Small intestine (tissue), 7 donors: Measurements from ENCODE around the gene SLC4A2. TPM values are rescaled to one million over a fixed set of nuclear protein-coding genes. Genes with fewer than 3 reads are reported as not detected.
A peak's percentile ranks its signal among the peaks of the same experiment; 100 is the strongest.

ENCODE experiments used
- DNase-seq, 2 donors: peaks; one replicate each; pipeline versions ENCODE4 v3.0.0 to v3.0.0-alpha.2; 2013
- FAIRE-seq: peaks from 2 replicates; lab custom pipeline; 2012; peaks lifted over from hg19 to GRCh38; lab: Jason Lieb, UNC
- H3K27ac ChIP-seq, 3 donors: one replicate each; pipeline ENCODE4 v1.5.1; 2013; ENCODE audit warnings: low read length in 2 of 3, mild to moderate bottlenecking in 2 of 3, control low read depth in 1 of 3, inconsistent platforms in 1 of 3, low read depth in 1 of 3, moderate library complexity in 1 of 3
- H3K27me3 ChIP-seq, 3 donors: one replicate each; pipeline ENCODE4 v1.6.1; 2013; ENCODE audit warnings: low read length in 3 of 3, inconsistent platforms in 1 of 3; ENCODE audit not compliant: control insufficient read depth in 3 of 3, insufficient read depth in 3 of 3
- H3K36me3 ChIP-seq, 3 donors: one replicate each; pipeline ENCODE4 v1.6.1; 2013; ENCODE audit warnings: low read length in 3 of 3, inconsistent platforms in 1 of 3, low read depth in 1 of 3, mild to moderate bottlenecking in 1 of 3, moderate library complexity in 1 of 3; ENCODE audit not compliant: control insufficient read depth in 3 of 3, insufficient read depth in 2 of 3
- H3K4me1 ChIP-seq, 3 donors: one replicate each; pipeline ENCODE4 v1.6.1; 2013; ENCODE audit warnings: low read length in 2 of 3, inconsistent platforms in 1 of 3, low read depth in 1 of 3, mild to moderate bottlenecking in 1 of 3, moderate library complexity in 1 of 3; ENCODE audit not compliant: control insufficient read depth in 3 of 3, insufficient read depth in 2 of 3
- H3K4me3 ChIP-seq, 3 donors: one replicate each; pipeline ENCODE4 v1.5.1; 2013; ENCODE audit warnings: low read length in 3 of 3, control low read depth in 1 of 3, inconsistent platforms in 1 of 3, low read depth in 1 of 3, mild to moderate bottlenecking in 1 of 3, moderate library complexity in 1 of 3
- H3K9me3 ChIP-seq, 2 donors: one replicate each; pipeline ENCODE4 v1.6.1; 2013; ENCODE audit warnings: low read depth in 1 of 2, low read length in 1 of 2; ENCODE audit not compliant: control insufficient read depth in 2 of 2, insufficient read depth in 1 of 2
- WGBS, 3 donors: extraction: QIAGEN DNeasy Blood & Tissue Kit; methylation state at CpG; one replicate each; pipeline ENCODE4 v1.1.7; 2013; 5-methylcytosine and 5-hydroxymethylcytosine counted together
- polyA plus RNA-seq, 4 donors: library from polyadenylated mRNA; stranded (reverse) in 3 of 4; unstranded in 1 of 4; fragments of 200-250 nt in 3 of 4; fragments of 120-200 nt in 1 of 4; gene quantifications; one replicate each; pipeline versions ENCODE4 v1.2.1 to v1.2.3, GENCODE V29; 2013
- donor health status: healthy with polysubstance abuse.
- donor health status: control.
- donor health status: control.
- donor health status: Bipolar disorder and iron deficiency.
- donor health status: healthy.

The SLC4A2 gene
- polyA plus RNA-seq, 4 donors = 91.5 to 132 (median 103) TPM

DNA sequence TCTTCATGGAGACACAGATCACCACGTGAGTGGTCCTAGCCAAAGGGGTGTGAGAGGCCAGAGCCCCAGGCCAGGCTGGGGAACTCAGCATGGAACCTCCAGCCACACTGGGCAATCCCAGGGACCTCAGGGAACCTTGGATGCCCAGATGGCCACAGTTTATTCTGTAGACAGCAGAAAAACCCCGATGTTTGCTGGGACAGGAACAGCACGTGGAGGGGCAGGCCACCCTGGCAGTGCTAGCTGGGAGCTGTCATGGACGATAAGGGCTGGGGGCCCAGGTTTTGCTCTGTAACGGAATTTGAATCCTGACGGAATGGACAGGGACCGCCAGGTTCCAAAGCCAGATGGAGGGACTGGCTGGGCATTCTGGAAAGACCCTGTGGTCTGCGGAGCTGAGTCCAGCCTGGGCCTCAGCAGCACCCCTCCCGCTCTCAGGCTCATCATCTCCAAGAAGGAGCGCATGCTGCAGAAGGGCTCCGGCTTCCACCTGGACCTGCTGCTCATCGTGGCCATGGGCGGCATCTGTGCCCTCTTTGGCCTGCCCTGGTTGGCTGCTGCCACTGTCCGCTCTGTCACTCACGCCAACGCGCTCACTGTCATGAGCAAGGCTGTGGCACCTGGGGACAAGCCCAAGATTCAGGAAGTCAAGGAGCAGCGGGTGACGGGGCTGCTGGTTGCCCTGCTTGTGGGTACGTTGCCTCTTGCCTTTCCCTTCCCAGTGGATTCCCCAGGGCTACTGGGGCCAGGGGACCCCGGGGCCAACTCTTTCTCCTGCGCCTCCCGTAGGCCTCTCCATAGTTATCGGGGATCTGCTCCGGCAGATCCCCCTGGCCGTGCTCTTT is 15.7 kb downstream of the SLC4A2 start:
- H3K27me3 ChIP-seq = no peaks in the 10 kb centered on the region
- H3K4me3 ChIP-seq = no peak overlapping the region
- DNase-seq = no peak
- H3K9me3 ChIP-seq = no peaks in the 10 kb centered on the region
- no peak for FAIRE-seq
- 91 to 93% (median 92%) methylated on average over 26 of the region's 26 CpGs for WGBS, 3 donors
- peaks cover 3 to 24% (median 6%) of the 10 kb centered on the region in 3 donors for H3K4me1 ChIP-seq
- peaks cover 9 to 95% (median 20%) of the 10 kb centered on the region in 3 donors for H3K36me3 ChIP-seq
- H3K27ac ChIP-seq = no peak overlapping the region

DNA sequence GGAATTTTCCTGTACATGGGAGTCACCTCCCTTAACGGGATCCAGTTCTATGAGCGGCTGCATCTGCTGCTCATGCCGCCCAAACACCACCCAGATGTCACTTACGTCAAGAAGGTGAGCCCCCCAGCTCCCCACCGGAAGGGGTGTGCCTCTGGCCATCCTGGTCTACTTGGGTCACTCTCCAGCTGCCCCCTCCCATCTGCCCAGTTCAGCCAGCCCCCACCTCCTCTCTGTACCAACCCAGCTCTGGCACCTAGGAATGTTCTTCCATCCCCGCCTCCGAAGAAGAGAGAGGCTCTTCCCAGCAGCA is 16.2 kb downstream of the SLC4A2 start:
- Histone ChIP-seq H3K4me3 (no peak overlapping the region), H3K27me3 (no peaks in the 10 kb centered on the region), H3K9me3 (no peaks in the 10 kb centered on the region), H3K36me3 (peaks cover 9 to 90% (median 20%) of the 10 kb centered on the region in 3 donors), H3K4me1 (peaks cover 3 to 24% (median 6%) of the 10 kb centered on the region in 3 donors), H3K27ac (no peak overlapping the region)
- DNase-seq = no peak
- WGBS, 3 donors = 82 to 88% (median 84%) methylated on average over 6 to 7 of the region's 7 CpGs
- FAIRE-seq = no peak

DNA sequence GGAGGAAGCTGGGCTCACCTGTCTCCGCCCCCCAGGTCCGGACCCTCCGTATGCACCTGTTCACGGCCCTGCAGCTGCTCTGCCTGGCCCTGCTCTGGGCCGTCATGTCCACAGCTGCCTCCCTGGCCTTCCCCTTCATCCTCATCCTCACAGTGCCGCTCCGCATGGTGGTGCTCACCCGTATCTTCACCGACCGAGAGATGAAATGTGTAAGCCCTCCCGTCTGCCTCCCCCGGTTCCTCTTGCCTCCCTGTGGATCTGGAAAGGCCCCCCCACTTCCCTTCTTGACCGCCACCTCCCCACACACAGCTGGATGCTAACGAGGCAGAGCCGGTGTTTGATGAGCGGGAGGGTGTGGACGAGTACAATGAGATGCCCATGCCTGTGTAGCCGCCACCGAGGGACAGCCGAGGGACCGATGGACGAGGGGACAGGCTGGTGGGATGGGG is 16.6 kb downstream of the SLC4A2 start:
- H3K27ac ChIP-seq = no peak overlapping the region
- FAIRE-seq = no peak
- H3K4me1 ChIP-seq = peaks cover 3 to 26% (median 6%) of the 10 kb centered on the region in 3 donors
- WGBS, 3 donors = 82 to 87% (median 84%) methylated on average over 22 of the region's 22 CpGs
- no peak for DNase-seq
- no peaks in the 10 kb centered on the region for H3K27me3 ChIP-seq
- peaks cover 9 to 86% (median 20%) of the 10 kb centered on the region in 3 donors for H3K36me3 ChIP-seq
- H3K9me3 ChIP-seq = no peaks in the 10 kb centered on the region
- no peak overlapping the region for H3K4me3 ChIP-seq

DNA sequence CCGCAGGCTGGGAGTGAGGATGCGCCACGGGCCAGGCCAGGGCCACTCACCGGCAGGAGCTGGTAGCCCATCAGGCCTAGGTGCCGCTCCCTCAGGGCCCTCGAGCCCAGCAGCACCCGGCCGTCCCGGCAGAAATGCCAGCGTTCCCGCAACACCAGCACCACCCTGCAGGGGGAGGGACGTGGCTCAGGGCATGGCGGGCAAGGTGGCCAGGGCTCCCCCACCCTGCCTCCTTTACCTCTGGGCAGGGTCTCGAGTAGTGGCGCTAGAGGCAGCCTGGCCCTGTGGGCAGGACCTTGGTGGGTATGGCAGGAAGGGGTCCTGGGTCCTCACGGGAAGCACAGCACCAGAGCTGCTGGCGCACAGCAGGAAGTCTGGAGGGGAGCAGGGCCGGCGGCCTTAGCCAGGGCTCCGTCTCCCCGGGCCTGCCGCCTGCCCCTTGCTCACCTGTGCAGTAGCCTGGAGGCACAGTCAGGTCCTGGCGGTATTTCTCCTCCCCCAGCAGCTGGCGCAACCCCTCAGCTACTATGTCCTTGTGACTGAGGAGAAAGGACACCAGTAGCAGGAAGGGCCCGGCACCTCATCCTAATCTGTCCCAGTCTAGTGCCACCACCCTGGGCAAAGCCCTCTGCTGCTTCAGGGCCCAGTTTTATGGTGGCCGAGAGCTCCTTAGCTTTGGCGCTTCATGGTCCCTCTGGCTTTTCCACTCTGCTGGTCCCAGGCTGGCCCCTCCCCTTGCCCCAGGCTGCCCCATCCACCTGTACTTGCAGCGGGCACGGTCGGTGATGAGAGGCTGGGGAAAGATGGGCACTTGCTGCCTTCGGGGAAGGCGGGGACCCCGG is 17.7 kb downstream of the SLC4A2 start:
- FAIRE-seq (no peak), DNase-seq (no peak)
- peaks cover 3 to 34% (median 7%) of the 10 kb centered on the region in 3 donors for H3K4me1 ChIP-seq
- peak overlapping the region in 1 of 3 donors; percentile 47 for H3K27ac ChIP-seq
- no peaks in the 10 kb centered on the region for H3K9me3 ChIP-seq
- 75 to 77% (median 77%) methylated on average over 30 to 33 of the region's 33 CpGs for WGBS, 3 donors
- H3K4me3 ChIP-seq = no peak overlapping the region
- H3K36me3 ChIP-seq = peaks cover 9 to 82% (median 14%) of the 10 kb centered on the region in 3 donors
- no peaks in the 10 kb centered on the region for H3K27me3 ChIP-seq

DNA sequence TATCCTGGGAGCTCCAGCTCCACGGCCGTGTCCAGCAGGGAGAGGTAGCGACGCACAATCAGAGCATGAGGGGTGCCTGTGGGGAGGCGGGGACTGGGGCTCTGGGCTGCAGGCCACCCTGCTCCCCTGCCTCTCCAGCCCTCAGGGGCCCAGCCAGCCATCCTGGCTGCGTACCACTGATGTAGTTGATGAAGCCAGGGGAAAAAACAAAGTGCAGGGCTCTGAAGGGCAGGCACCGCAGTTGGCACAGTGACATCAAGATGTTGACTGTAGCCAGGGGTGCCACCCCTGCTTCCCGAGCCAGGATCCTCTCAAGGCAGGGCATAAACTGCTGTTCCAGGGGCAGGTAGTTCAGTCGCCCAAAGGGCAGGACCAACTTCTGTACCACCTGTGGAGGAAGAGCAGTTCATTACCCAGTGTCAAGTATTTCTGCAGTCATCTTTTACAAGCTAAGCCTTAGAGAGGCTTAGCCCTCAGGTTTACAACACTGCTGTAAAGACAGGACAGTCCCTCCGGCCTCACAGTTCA is 18.4 kb downstream of the SLC4A2 start:
- 65 to 72% (median 67%) methylated on average over 9 to 10 of the region's 10 CpGs for WGBS, 3 donors
- peak overlapping the region in 1 of 3 donors; percentile 47 for H3K27ac ChIP-seq
- DNase-seq = no peak
- no peaks in the 10 kb centered on the region for H3K9me3 ChIP-seq
- FAIRE-seq = no peak
- H3K36me3 ChIP-seq = peaks cover 9 to 75% (median 13%) of the 10 kb centered on the region in 3 donors
- no peaks in the 10 kb centered on the region for H3K27me3 ChIP-seq
- peaks cover 3 to 41% (median 12%) of the 10 kb centered on the region in 3 donors for H3K4me1 ChIP-seq
- no peak overlapping the region for H3K4me3 ChIP-seq

DNA sequence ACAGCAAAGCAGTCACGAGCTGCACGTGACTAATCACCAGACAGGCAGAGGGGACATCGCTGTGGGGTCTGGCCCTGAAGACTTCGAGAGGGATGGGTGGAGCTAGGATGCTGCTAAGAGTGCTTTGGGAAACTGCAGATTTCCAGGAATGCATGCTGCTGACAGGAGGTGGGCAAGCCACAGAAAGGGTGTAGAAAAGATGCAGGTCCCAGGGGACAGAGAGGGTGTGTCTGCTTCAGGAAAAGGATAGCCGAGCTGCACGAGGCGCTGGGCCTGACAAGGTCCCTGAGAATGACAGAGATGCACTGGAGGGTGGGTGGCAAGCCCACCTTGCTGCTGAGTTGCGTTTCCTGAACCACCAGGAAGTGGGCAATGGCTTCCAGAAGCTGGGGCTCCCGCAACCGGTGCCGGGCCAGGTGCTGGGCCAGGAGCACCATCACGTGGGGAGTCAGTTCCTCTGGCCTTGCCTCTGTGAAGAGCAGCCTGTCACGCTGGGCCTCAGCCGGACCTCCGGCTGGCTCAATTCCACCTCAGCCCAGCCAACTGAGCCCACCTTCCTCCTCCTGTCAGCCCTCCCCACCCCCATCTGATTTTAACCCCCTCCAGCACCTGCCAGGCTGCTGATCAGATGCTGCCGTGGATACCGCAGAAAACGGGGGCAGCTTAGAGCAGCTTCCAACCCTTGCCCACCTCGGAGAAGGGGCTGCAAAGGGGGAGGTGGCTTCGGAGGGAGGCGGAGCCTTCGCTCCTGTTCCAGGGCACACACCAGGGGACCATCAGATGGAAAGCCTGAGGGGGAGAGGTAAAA is 19.0 kb downstream of the SLC4A2 start:
- Histone ChIP-seq H3K27me3 (no peaks in the 10 kb centered on the region), H3K9me3 (no peaks in the 10 kb centered on the region), H3K36me3 (peaks cover 9 to 69% (median 11%) of the 10 kb centered on the region in 3 donors), H3K4me3 (no peak overlapping the region), H3K27ac (peak overlapping the region in 1 of 3 donors; percentile 53), H3K4me1 (peaks cover 3 to 42% (median 12%) of the 10 kb centered on the region in 3 donors)
- FAIRE-seq (no peak), DNase-seq (peak in 1 of 2 donors; percentile 83)
- WGBS, 3 donors = 53 to 66% (median 56%) methylated on average over 18 to 22 of the region's 22 CpGs

DNA sequence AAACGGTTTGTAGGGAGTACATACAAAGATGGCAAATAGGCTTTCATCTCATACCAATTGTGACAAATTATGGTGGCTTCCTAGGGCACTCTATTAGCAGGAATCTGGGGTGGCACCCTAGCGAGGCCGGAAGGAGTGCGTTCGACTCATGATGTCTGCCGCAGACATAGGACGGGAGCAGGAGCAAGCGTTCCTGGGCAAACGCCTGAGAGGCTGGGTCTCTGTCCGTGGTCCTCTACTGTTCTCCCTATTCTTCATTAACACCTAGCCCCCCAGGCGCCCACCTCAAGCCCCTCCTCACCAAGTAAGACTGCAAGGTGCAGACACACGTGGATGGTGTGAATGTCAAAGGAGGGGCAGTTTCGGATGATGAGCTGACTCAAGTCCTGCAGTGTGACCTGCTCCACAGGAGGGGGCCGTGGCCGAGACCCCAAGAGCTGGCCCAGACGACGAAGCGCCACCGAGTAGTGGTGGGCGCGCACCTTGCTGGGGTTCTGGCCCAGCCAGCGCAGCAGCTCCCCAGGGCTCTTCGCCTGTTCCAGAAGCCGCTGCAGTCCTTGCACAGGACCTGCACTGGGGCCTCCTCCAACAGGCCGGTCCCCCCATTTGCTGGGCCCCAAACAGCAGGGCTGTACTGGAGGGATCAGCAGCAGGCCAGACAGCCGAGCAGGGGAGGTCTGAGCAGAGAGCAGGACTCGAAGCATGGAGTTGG is 20.0 kb downstream of the SLC4A2 start:
- WGBS, 3 donors = 78 to 83% (median 83%) methylated on average over 27 of the region's 27 CpGs
- H3K4me1 ChIP-seq = peaks cover 3 to 49% (median 12%) of the 10 kb centered on the region in 3 donors
- peak overlapping the region in 2 of 3 donors; percentile 69 to 73 for H3K4me3 ChIP-seq
- H3K36me3 ChIP-seq = peaks cover 8 to 59% (median 9%) of the 10 kb centered on the region in 3 donors
- no peaks in the 10 kb centered on the region for H3K27me3 ChIP-seq
- no peaks in the 10 kb centered on the region for H3K9me3 ChIP-seq
- peak overlapping the region in 2 of 3 donors; percentile 84 to 86 for H3K27ac ChIP-seq
- no peak for FAIRE-seq
- no peak for DNase-seq
